HAP-1 (cell line): ENCODE data around the gene ARHGAP42.

Source experiments
- DNase-seq, 2 experiments: peaks; one replicate each; pipeline ENCODE4 v3.0.0-alpha.2; 2016 to 2020; ENCODE audit warnings: low spot score in 2 of 2
- H3K27me3 ChIP-seq: fragments of 250-450 bp; sonication (Bioruptor Pico); 2 replicates; pipeline ENCODE4 v1.5.1; 2020; ENCODE audit warnings: low read depth, mild to moderate bottlenecking, moderate library complexity
- H3K36me3 ChIP-seq: fragments of 250-450 bp; sonication (Bioruptor Pico); replicated peaks from 2 replicates; pipeline ENCODE4 v1.5.1; 2020; ENCODE audit warnings: mild to moderate bottlenecking
- H3K4me1 ChIP-seq: fragments of 250-450 bp; sonication (Bioruptor Pico); 2 replicates; pipeline ENCODE4 v1.5.1; 2020; ENCODE audit warnings: mild to moderate bottlenecking
- H3K4me3 ChIP-seq: fragments of 250-450 bp; sonication (Bioruptor Pico); 2 replicates; pipeline ENCODE4 v1.5.1; 2020; ENCODE audit warnings: mild to moderate bottlenecking, moderate library complexity
- H3K9me3 ChIP-seq: fragments of 250-450 bp; sonication (Bioruptor Pico); 2 replicates; pipeline ENCODE4 v1.5.1; 2020; ENCODE audit warnings: mild to moderate bottlenecking, moderate library complexity
- in situ Hi-C: fragments of 300-500 bp; cut with MboI; formaldehyde crosslinking; loops from 3 replicates; pipeline ENCODE4 v1.14.3; 2020; ENCODE audit warnings: low sequenced_read_pairs, inconsistent platforms, mixed read lengths

ARHGAP42 gene

GRCh38 chr11:100769165-100769564 lies 82.1 kb downstream of the ARHGAP42 start:
- DNase-seq: peak; percentile 57 to 64
- Histone ChIP-seq H3K27me3 (no peaks in the 10 kb centered on the region), H3K36me3 (no peaks in the 10 kb centered on the region), H3K4me1 (peaks cover 14% of the 10 kb centered on the region), H3K9me3 (no peaks in the 10 kb centered on the region), H3K4me3 (no peak overlapping the region)
- in situ Hi-C loops: no loop called here

GRCh38 chr11:100769617-100770016 lies 82.5 kb downstream of the ARHGAP42 start:
- H3K4me1 ChIP-seq: peaks cover 14% of the 10 kb centered on the region
- H3K27me3 ChIP-seq: no peaks in the 10 kb centered on the region
- H3K36me3 ChIP-seq: no peaks in the 10 kb centered on the region
- in situ Hi-C loops: no loop called here
- no peaks in the 10 kb centered on the region for H3K9me3 ChIP-seq
- DNase-seq: no peak
- H3K4me3 ChIP-seq: no peak overlapping the region

GRCh38 chr11:100774132-100774531 lies 87.0 kb downstream of the ARHGAP42 start:
- Histone ChIP-seq H3K27me3 (no peaks in the 10 kb centered on the region), H3K36me3 (no peaks in the 10 kb centered on the region), H3K4me1 (peaks cover 13% of the 10 kb centered on the region), H3K9me3 (no peaks in the 10 kb centered on the region), H3K4me3 (no peak overlapping the region)
- in situ Hi-C loops: no loop called here
- no peak for DNase-seq

GRCh38 chr11:100774859-100775258 lies 87.8 kb downstream of the ARHGAP42 start:
- H3K4me1 ChIP-seq: peaks cover 7% of the 10 kb centered on the region
- no peaks in the 10 kb centered on the region for H3K9me3 ChIP-seq
- in situ Hi-C loops: no loop called here
- no peak for DNase-seq
- H3K27me3 ChIP-seq: no peaks in the 10 kb centered on the region
- no peaks in the 10 kb centered on the region for H3K36me3 ChIP-seq
- no peak overlapping the region for H3K4me3 ChIP-seq

- no peaks in the 10 kb centered on the region for H3K9me3 ChIP-seq
- no peaks in the 10 kb centered on the region for H3K27me3 ChIP-seq
- H3K4me1 ChIP-seq: peaks cover 5% of the 10 kb centered on the region; the same call in 1 of the 2 replicates
- H3K4me3 ChIP-seq: no peak overlapping the region
- in situ Hi-C loops: no loop called here
- no peaks in the 10 kb centered on the region for H3K36me3 ChIP-seq
- DNase-seq: no peak
Measured at GRCh38 chr11:100776212-100776896, 89.3 kb downstream of the ARHGAP42 start.

- no peak for DNase-seq
- no peak overlapping the region for H3K4me3 ChIP-seq
- H3K27me3 ChIP-seq: no peaks in the 10 kb centered on the region
- in situ Hi-C loops: no loop called here
- no peaks in the 10 kb centered on the region for H3K9me3 ChIP-seq
- H3K36me3 ChIP-seq: no peaks in the 10 kb centered on the region
- peaks cover 5% of the 10 kb centered on the region; the same call in 1 of the 2 replicates for H3K4me1 ChIP-seq
Measured at GRCh38 chr11:100777103-100777502, 90.0 kb downstream of the ARHGAP42 start.

GRCh38 chr11:100777736-100778135 lies 90.6 kb downstream of the ARHGAP42 start:
- in situ Hi-C loops: no loop called here
- H3K4me3 ChIP-seq: no peak overlapping the region
- no peak for DNase-seq
- H3K27me3 ChIP-seq: no peaks in the 10 kb centered on the region
- peaks cover 5% of the 10 kb centered on the region; the same call in 1 of the 2 replicates for H3K4me1 ChIP-seq
- no peaks in the 10 kb centered on the region for H3K9me3 ChIP-seq
- H3K36me3 ChIP-seq: no peaks in the 10 kb centered on the region

GRCh38 chr11:100778166-100778785 lies 91.2 kb downstream of the ARHGAP42 start:
- H3K9me3 ChIP-seq: no peaks in the 10 kb centered on the region
- H3K27me3 ChIP-seq: no peaks in the 10 kb centered on the region
- no peak for DNase-seq
- no peak overlapping the region for H3K4me3 ChIP-seq
- in situ Hi-C loops: no loop called here
- H3K36me3 ChIP-seq: no peaks in the 10 kb centered on the region
- H3K4me1 ChIP-seq: peaks cover 5% of the 10 kb centered on the region; the same call in 1 of the 2 replicates

- in situ Hi-C loops: no loop called here
- no peaks in the 10 kb centered on the region for H3K36me3 ChIP-seq
- H3K4me1 ChIP-seq: peaks cover 5% of the 10 kb centered on the region; the same call in 1 of the 2 replicates
- no peak for DNase-seq
- H3K27me3 ChIP-seq: no peaks in the 10 kb centered on the region
- H3K4me3 ChIP-seq: no peak overlapping the region
- H3K9me3 ChIP-seq: no peaks in the 10 kb centered on the region
Measured at GRCh38 chr11:100780470-100780869, 93.4 kb downstream of the ARHGAP42 start.

GRCh38 chr11:100785148-100785983 lies 98.3 kb downstream of the ARHGAP42 start:
- no peaks in the 10 kb centered on the region for H3K9me3 ChIP-seq
- in situ Hi-C loops: no loop called here
- DNase-seq: no peak

GRCh38 chr11:100788561-100789295 lies 101.6 kb downstream of the ARHGAP42 start:
- in situ Hi-C loops: no loop called here
- H3K4me3 ChIP-seq: no peak overlapping the region
- no peaks in the 10 kb centered on the region for H3K9me3 ChIP-seq
- H3K27me3 ChIP-seq: no peaks in the 10 kb centered on the region
- H3K36me3 ChIP-seq: no peaks in the 10 kb centered on the region
- DNase-seq: no peak
- H3K4me1 ChIP-seq: peaks cover 18% of the 10 kb centered on the region

More at GRCh38 chr11:100785148-100785983, 98.3 kb downstream of the ARHGAP42 start:
- Histone ChIP-seq H3K4me3 (no peak overlapping the region), H3K36me3 (no peaks in the 10 kb centered on the region), H3K4me1 (peaks cover under 1% of the 10 kb centered on the region; the same call in 1 of the 2 replicates), H3K27me3 (no peaks in the 10 kb centered on the region)

GRCh38 chr11:100789500-100789899 lies 102.4 kb downstream of the ARHGAP42 start:
- Histone ChIP-seq H3K36me3 (no peaks in the 10 kb centered on the region), H3K4me3 (no peak overlapping the region), H3K4me1 (peaks cover 18% of the 10 kb centered on the region), H3K9me3 (no peaks in the 10 kb centered on the region), H3K27me3 (no peaks in the 10 kb centered on the region)
- in situ Hi-C loops: no loop called here
- no peak for DNase-seq

GRCh38 chr11:100790073-100790472 lies 103.0 kb downstream of the ARHGAP42 start:
- Histone ChIP-seq H3K27me3 (no peaks in the 10 kb centered on the region), H3K9me3 (no peaks in the 10 kb centered on the region), H3K4me3 (no peak overlapping the region), H3K36me3 (no peaks in the 10 kb centered on the region), H3K4me1 (peaks cover 18% of the 10 kb centered on the region)
- no peak for DNase-seq
- in situ Hi-C loops: no loop called here
